ENCODE data around the gene EFHD2.
"Not testable (repeated sequence)": the region's sequence is repeated elsewhere in the genome, so short reads cannot be mapped to it uniquely, and the experiment has no call there.

Gene EFHD2

GRCh38 chr1:15457585-15457984 lies 47.9 kb downstream of the EFHD2 start:
- no peak for DNase-seq

- not testable (repeated sequence) for DNase-seq
Observed at GRCh38 chr1:15458388-15458787, 48.7 kb downstream of the EFHD2 start.

- no peak for DNase-seq
Observed at GRCh38 chr1:15459771-15460707, 50.4 kb downstream of the EFHD2 start.

- DNase-seq: no peak
Observed at GRCh38 chr1:15460708-15461095, 51.0 kb downstream of the EFHD2 start.

- DNase-seq: not testable (repeated sequence)
Observed at GRCh38 chr1:15463064-15463800, 53.5 kb downstream of the EFHD2 start.

GRCh38 chr1:15463926-15464322 lies 54.2 kb downstream of the EFHD2 start:
- not testable (repeated sequence) for DNase-seq

- DNase-seq: no peak
Observed at GRCh38 chr1:15465674-15466073, 56.0 kb downstream of the EFHD2 start.

- DNase-seq: not testable (repeated sequence)
Observed at GRCh38 chr1:15466955-15467625, 57.4 kb downstream of the EFHD2 start.

GRCh38 chr1:15468145-15468544 lies 58.5 kb downstream of the EFHD2 start:
- DNase-seq: no peak

- DNase-seq: no peak
Observed at GRCh38 chr1:15469361-15469760, 59.7 kb downstream of the EFHD2 start.

- peak; percentile 73 for DNase-seq
Observed at GRCh38 chr1:15469821-15470448, 60.2 kb downstream of the EFHD2 start.

- not testable (repeated sequence) for DNase-seq
Observed at GRCh38 chr1:15471067-15471466, 61.4 kb downstream of the EFHD2 start.

- DNase-seq: not testable (repeated sequence)
Observed at GRCh38 chr1:15471723-15472122, 62.0 kb downstream of the EFHD2 start.

GRCh38 chr1:15472587-15472986 lies 62.9 kb downstream of the EFHD2 start:
- no peak for DNase-seq

GRCh38 chr1:15475752-15476314 lies 66.1 kb downstream of the EFHD2 start, which contains the start of gene CELA2B:
TSS of gene CELA2B (plus strand) at chr1:15476104. CDS start at chr1:15476126, 22 bp downstream.
- DNase-seq: no peak

GRCh38 chr1:15476927-15477326 lies 67.2 kb downstream of the EFHD2 start:
- DNase-seq: no peak

- no peak for DNase-seq
Observed at GRCh38 chr1:15477646-15478212, 68.0 kb downstream of the EFHD2 start.
